Measurements from ENCODE around the gene MCF2L2.
"Not testable (repeated sequence)": the region's sequence is repeated elsewhere in the genome, so short reads cannot be mapped to it uniquely, and the experiment has no call there.

The MCF2L2 gene

DNA sequence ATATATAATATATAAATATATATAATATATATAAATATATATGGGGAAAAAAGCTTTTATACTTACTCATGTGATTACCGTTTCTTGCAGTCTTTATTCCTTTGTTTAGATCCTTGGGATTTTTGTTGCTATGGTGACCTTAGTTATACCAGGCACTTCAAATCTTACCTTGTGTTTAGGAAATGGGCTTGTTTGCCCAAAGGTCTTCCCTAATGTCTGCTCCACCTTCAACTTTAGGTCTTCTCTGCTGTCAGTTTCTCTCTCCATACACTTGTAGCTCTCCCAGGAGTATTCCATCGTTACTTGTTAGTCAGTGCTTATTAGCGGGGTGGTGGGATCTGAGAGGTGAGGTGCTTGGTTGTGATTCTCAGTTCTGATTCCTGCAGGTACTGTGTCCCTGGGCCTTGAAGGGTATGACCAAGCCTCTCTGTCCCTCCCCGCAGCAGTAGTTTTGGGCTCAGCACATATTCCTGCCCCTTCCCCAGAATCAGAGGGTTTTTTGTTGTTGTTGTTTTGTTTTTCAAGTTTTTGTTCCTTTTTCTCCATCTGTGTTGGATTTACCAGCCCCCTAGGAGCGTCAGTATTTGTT lies 256.3 kb downstream of the MCF2L2 start:
- DNase-seq (ENCODE audit: low read depth), result no peak
- TF ChIP-seq, protein P1, sequence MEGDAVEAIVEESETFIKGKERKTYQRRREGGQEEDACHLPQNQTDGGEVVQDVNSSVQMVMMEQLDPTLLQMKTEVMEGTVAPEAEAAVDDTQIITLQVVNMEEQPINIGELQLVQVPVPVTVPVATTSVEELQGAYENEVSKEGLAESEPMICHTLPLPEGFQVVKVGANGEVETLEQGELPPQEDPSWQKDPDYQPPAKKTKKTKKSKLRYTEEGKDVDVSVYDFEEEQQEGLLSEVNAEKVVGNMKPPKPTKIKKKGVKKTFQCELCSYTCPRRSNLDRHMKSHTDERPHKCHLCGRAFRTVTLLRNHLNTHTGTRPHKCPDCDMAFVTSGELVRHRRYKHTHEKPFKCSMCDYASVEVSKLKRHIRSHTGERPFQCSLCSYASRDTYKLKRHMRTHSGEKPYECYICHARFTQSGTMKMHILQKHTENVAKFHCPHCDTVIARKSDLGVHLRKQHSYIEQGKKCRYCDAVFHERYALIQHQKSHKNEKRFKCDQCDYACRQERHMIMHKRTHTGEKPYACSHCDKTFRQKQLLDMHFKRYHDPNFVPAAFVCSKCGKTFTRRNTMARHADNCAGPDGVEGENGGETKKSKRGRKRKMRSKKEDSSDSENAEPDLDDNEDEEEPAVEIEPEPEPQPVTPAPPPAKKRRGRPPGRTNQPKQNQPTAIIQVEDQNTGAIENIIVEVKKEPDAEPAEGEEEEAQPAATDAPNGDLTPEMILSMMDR (conservative IDR thresholded peaks at IDR 0.05; ENCODE audit: control insufficient read depth, insufficient read depth, low read depth, low read length), result no peak
- H3K4me3 ChIP-seq (ENCODE audit: control insufficient read depth, low read depth, low read length), result no peak overlapping the region

DNA sequence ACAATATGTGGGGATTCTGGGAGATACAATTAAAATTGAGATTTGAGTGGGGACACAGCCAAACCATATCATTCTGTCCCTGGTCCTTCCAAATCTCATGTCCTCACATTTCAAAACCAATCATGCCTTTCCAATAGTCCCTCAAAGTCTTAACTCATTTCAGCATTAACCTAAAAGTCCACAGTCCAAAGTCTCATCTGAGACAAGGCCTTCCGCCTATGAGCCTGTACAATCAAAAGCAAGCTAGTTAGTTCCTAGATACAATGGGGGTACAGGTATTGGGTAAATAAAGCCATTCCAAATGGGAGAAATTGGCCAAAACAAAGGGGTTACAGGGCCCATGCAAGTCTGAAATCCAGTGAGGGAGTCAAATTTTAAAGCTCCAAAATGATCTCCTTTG lies 260.4 kb downstream of the MCF2L2 start:
- not testable (repeated sequence) for DNase-seq (ENCODE audit: low read depth); H3K4me3 ChIP-seq (ENCODE audit: control insufficient read depth, low read depth, low read length)

DNA sequence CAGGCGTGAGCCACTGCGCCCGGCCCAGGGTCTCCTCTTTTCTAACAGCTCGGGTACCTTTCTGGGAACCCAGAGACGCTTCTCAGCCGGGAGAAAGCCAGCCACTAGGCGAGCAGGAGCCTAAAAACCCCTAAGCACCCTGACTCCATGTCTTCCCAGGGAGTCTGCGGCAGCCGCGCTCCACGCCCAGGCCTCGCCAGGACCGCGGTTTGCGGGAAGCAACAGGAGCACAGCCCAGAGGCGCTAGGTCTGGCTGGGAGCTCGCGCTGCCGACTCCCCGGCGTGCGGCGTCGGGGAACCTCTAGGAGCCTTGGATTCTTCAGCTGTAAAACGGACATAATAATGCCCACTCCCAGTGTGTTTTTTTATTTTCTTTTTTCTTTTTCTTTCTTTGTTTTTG lies 264.9 kb downstream of the MCF2L2 start:
- H3K4me3 ChIP-seq (ENCODE audit: control insufficient read depth, low read depth, low read length), result no peak overlapping the region
- DNase-seq (ENCODE audit: low read depth), result no peak
- TF ChIP-seq, protein P1 (conservative IDR thresholded peaks at IDR 0.05; ENCODE audit: control insufficient read depth, insufficient read depth, low read depth, low read length), result no peak

DNA sequence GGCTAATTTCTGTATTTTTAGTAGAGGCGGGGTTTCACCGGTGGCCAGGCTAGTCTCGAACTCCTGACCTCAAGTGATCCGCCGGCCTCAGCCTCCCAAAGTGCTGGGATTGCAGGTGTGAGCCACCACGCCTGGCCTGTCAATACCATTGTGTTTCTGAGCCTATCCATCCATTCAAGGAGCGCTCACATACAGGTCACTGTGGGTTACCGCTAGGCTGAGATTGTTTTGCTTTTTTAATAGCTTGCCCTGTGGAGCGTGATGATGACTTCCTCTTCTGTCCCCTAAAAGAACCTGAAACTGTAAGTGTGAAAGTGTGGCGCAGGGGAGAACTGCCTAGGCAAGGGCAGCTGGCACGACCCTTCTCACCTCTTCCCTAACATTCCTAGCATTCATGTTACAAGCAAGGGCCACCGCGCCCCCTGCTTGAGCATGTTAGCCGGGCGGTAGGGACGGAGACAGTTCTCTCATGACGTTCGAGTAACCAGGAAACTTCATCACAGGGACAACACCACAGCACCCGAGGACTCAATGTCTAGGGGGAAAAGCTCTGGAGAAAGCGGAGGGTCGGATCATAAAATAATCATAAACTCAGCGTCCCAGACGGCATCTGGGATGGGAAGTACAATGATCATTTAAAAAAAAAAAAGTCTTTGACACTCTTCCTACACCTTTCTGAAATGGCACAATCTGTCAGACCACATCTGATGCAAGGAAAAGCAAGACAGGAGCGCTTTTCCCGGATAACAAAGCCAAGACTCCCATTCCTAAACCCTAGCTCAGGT lies 266.7 kb downstream of the MCF2L2 start:
- DNase-seq (ENCODE audit: low read depth), result no peak
- peak overlapping the region; percentile 38 for H3K4me3 ChIP-seq (ENCODE audit: control insufficient read depth, low read depth, low read length)
- TF ChIP-seq, protein P1 (conservative IDR thresholded peaks at IDR 0.05; ENCODE audit: control insufficient read depth, insufficient read depth, low read depth, low read length), result no peak

DNA sequence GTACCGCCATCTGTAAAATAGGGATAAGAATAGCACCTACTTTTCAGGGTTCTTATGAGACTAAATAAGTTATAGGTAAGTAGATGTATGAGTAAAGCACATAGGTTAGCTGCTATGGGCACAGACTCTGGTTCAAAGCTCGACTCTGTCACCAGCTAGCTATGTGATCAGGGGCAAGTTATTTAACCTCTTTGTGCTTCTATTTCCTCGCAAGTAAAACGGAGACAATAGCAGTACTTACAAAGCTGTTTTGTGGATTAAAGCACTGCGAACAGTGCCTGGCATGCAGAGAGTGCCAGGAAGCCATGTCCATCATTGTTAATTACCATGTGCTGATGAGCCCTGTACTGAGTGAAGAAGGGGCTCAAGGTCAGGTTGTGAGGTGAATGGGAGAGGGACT lies 267.8 kb downstream of the MCF2L2 start:
- TF ChIP-seq, protein P1 (conservative IDR thresholded peaks at IDR 0.05; ENCODE audit: control insufficient read depth, insufficient read depth, low read depth, low read length), result no peak
- no peak overlapping the region for H3K4me3 ChIP-seq (ENCODE audit: control insufficient read depth, low read depth, low read length)
- DNase-seq (ENCODE audit: low read depth), result no peak

DNA sequence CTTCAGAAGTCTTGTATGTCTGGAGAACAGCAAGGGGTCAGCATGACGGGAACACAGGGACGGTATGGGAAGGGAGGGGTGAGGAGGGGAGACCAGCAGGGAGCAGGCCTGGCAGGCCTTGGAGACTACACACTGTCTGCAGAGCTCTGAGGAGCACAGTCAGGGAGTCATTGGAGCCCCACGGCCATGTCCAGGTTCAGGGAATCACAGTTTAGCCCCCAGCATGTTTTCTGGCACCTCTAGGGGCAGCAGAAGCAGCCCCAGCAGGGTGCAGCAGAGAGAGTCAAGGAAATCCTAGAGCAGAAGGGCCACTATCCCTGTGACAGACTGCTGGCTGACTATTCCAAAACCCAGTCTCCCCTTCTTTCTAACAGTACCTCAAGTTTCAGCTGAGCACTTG lies 269.1 kb downstream of the MCF2L2 start:
- H3K4me3 ChIP-seq (ENCODE audit: control insufficient read depth, low read depth, low read length), result no peak overlapping the region
- no peak for DNase-seq (ENCODE audit: low read depth)
- TF ChIP-seq, protein P1 (conservative IDR thresholded peaks at IDR 0.05; ENCODE audit: control insufficient read depth, insufficient read depth, low read depth, low read length), result peak; percentile 13

DNA sequence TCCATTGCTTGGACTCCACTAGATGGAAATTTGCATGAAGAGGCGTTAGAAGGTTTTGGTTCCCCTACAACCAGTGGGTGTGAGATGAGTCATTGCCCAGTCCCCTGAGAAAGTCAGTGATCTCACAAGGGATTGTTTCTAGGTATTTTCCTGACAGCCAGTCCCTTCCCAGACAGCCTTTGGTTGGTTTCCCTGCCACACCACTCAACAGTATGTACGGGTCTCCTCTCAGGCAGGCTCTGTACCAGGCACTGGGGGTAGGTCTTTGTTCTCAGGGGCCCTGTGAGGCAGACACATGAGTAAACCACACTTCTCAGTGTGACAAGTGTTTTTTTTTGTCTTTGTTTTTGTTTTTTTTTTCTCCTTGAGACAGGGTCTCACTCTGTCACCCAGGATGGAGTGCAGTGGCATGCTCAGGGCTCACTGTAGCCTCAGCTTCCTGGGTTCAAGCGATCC lies 269.8 kb downstream of the MCF2L2 start:
- H3K4me3 ChIP-seq (ENCODE audit: control insufficient read depth, low read depth, low read length), result no peak overlapping the region
- TF ChIP-seq, protein P1 (conservative IDR thresholded peaks at IDR 0.05; ENCODE audit: control insufficient read depth, insufficient read depth, low read depth, low read length), result no peak
- DNase-seq (ENCODE audit: low read depth), result peak; percentile 69

Data from fibroblast of mammary gland (primary cell).